ENCODE results near the gene SEBOX.

DNA sequence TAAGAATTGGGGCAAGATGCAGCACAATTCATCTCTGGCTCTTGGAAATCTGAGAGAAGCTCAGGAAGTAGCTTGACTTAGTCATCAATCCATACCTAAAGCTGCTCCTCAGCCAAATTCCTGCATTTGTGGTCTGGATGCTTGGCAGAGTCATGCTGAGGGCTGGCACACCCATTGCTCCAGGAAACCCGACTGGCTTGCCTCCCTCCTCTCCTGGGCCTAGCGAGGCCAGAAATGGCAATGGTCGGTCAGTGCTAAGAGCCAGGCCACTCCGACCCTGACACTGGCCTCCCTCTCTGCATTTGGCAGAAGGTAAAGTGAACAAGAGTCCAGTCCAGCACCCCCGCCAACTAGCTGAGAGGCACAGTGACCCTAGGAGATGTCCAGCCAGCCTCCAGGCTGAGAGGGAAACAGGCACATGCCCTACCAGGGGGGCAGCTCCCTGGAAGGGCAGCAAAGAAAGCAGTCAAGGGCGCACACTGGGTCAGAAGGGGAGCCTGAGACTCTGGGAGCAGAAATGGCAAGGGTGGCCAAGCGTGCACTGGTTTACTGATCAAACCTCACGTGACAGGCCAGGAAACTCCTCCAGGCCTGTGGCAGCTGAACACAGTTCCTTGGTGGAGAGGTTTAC lies 17.6 kb downstream of the SEBOX start:
- TF ChIP-seq ZBTB49 (tag by site-specific recombination; IDR thresholded peaks at IDR 0.05; ENCODE audit: low read depth) = no peak
- TF ChIP-seq, protein P1, sequence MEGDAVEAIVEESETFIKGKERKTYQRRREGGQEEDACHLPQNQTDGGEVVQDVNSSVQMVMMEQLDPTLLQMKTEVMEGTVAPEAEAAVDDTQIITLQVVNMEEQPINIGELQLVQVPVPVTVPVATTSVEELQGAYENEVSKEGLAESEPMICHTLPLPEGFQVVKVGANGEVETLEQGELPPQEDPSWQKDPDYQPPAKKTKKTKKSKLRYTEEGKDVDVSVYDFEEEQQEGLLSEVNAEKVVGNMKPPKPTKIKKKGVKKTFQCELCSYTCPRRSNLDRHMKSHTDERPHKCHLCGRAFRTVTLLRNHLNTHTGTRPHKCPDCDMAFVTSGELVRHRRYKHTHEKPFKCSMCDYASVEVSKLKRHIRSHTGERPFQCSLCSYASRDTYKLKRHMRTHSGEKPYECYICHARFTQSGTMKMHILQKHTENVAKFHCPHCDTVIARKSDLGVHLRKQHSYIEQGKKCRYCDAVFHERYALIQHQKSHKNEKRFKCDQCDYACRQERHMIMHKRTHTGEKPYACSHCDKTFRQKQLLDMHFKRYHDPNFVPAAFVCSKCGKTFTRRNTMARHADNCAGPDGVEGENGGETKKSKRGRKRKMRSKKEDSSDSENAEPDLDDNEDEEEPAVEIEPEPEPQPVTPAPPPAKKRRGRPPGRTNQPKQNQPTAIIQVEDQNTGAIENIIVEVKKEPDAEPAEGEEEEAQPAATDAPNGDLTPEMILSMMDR (tag by site-specific recombination; IDR thresholded peaks at IDR 0.05) = no peak
- TF ChIP-seq BCL11B (tag by site-specific recombination; IDR thresholded peaks at IDR 0.05; ENCODE audit: low read depth) = no peak
- no peak for TF ChIP-seq ZNF768 (tag by site-specific recombination; IDR thresholded peaks at IDR 0.05)
- TF ChIP-seq ZBTB21 (tag by site-specific recombination; IDR thresholded peaks at IDR 0.05) = no peak
- no peak for TF ChIP-seq ZNF175 (tag by site-specific recombination; IDR thresholded peaks at IDR 0.05)
- no peak for TF ChIP-seq BCL11A (tag by site-specific recombination; IDR thresholded peaks at IDR 0.05; ENCODE audit: low read depth)

All from HEK293 (cell line).